SH-SY5Y (cell line): ENCODE measurements around the gene SMARCD1.

Experiments
- GATA2 ChIP-seq: IDR thresholded peaks from 2 replicates; pipeline ENCODE4 v1.6.1; 2011; ENCODE audit warnings: mild to moderate bottlenecking, low read depth, low read length
- GATA3 ChIP-seq: IDR thresholded peaks from 2 replicates; pipeline ENCODE4 v1.6.1; 2011; ENCODE audit warnings: low read depth, mild to moderate bottlenecking, low read length, moderate library complexity

Gene SMARCD1

GRCh38 chr12:50101663-50102062, 16.5 kb downstream of the SMARCD1 start:
- TF ChIP-seq GATA2: no peak
- no peak for TF ChIP-seq GATA3

GRCh38 chr12:50102131-50102531, 17.0 kb downstream of the SMARCD1 start:
- TF ChIP-seq GATA2 (no peak), GATA3 (no peak)

GRCh38 chr12:50102646-50103309, 17.6 kb downstream of the SMARCD1 start:
- TF ChIP-seq GATA2: no peak

DNA sequence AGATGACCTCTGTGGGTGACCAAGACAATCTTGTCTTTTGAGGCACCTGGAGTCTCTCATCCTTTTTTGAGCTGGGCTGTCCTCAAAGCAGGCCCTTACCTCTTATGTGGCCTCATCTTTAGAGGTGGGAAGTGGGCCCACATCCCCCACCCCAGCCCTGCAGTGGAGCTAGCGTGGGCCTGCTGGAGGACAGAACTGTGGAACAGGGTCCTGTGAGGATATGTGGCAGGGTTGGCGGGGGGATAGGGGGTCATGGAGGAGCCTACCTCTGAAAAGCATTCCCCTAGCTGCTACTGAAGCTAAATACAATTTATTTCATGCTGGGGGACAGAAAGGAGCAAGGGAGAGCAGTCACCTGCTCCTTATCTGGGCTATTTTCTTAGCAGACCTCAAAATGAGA, 18.2 kb downstream of the SMARCD1 start:
- TF ChIP-seq GATA3: no peak
- TF ChIP-seq GATA2: no peak

DNA sequence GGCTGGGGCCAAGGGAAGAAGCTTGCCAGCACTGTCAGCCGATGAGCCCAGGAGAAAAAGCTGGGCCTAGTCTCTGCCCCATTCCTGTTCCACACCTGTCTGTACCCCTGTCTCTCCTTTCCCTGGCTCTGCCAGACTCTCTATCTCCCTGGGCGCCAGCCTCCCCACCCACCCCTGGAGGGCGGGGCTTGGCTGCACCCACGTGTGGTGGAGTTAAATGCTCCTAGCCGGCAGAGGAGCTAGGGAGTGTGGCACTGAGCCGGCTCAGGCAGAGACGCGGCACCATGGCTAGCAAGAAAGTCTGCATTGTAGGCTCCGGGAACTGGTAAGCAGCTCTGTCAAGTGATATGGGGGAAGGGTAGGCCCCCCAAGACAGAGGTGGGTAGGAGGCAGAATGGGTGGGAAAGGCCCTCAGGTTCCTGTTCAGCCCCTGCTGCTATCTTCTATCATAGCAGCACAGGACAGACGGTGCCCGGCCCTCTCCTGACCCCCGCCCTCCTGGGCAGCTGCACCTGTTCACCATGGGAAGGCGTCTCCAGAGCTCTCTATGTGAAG, 18.7 kb downstream of the SMARCD1 start, which contains the start of gene GPD1:
Gene GPD1, plus strand, starts transcription at position 242 of the 555 bp plus-strand sequence. Its CDS starts 43 bp downstream, at position 285.
- TF ChIP-seq GATA2 (no peak), GATA3 (no peak)

GRCh38 chr12:50104417-50105366, 19.6 kb downstream of the SMARCD1 start:
- TF ChIP-seq GATA3 (no peak), GATA2 (no peak)

- TF ChIP-seq GATA3: no peak
- no peak for TF ChIP-seq GATA2
These were observed 20.8 kb downstream of the SMARCD1 start for GRCh38 chr12:50105913-50106450.

- no peak for TF ChIP-seq GATA2
- TF ChIP-seq GATA3: no peak
These were observed 21.8 kb downstream of the SMARCD1 start for GRCh38 chr12:50106907-50107306.

- TF ChIP-seq GATA3 (no peak), GATA2 (no peak)
These were observed 22.5 kb downstream of the SMARCD1 start for GRCh38 chr12:50107416-50108268.

GRCh38 chr12:50109319-50109718, 24.2 kb downstream of the SMARCD1 start:
- TF ChIP-seq GATA2 (no peak), GATA3 (no peak)

GRCh38 chr12:50110127-50110761, 25.1 kb downstream of the SMARCD1 start:
- TF ChIP-seq GATA3 (no peak), GATA2 (no peak)

- TF ChIP-seq GATA2: no peak
- TF ChIP-seq GATA3: no peak
These were observed 25.7 kb downstream of the SMARCD1 start for GRCh38 chr12:50110762-50111351.

GRCh38 chr12:50111395-50111692, 26.2 kb downstream of the SMARCD1 start:
- TF ChIP-seq GATA3: no peak
